Liver (tissue), 9 donors: ENCODE results near the gene SERPING1. TPM values are rescaled to one million over a fixed set of nuclear protein-coding genes. Genes with fewer than 3 reads are reported as not detected.
A peak's percentile ranks its signal among the peaks of the same experiment; 100 is the strongest.

Source experiments
- DNase-seq: peaks from one replicate; pipeline ENCODE4 v3.0.0-alpha.2; 2017; ENCODE audit warnings: low spot score
- H3K27ac ChIP-seq, 2 donors: one replicate each; pipeline ENCODE4 v1.7.0; 2013; ENCODE audit warnings: inconsistent platforms in 2 of 2, low read length in 2 of 2, control low read depth in 1 of 2, low read depth in 1 of 2, mild to moderate bottlenecking in 1 of 2
- H3K27me3 ChIP-seq, 4 donors: one replicate each; pipeline versions ENCODE4 v1.6.1 to v1.7.0; 2013; ENCODE audit warnings: low read length in 3 of 4, inconsistent platforms in 1 of 4, mild to moderate bottlenecking in 1 of 4, moderate library complexity in 1 of 4; ENCODE audit not compliant: control insufficient read depth in 4 of 4, insufficient read depth in 4 of 4
- H3K36me3 ChIP-seq, 4 donors: one replicate each; pipeline versions ENCODE4 v1.6.1 to v1.7.0; 2013; ENCODE audit warnings: low read length in 3 of 4, mild to moderate bottlenecking in 3 of 4, low read depth in 1 of 4, moderate library complexity in 1 of 4; ENCODE audit not compliant: control insufficient read depth in 4 of 4, insufficient read depth in 3 of 4
- H3K4me1 ChIP-seq, 4 donors: one replicate each; pipeline versions ENCODE4 v1.6.1 to v1.7.0; 2013; ENCODE audit warnings: low read length in 3 of 4, mild to moderate bottlenecking in 3 of 4, moderate library complexity in 1 of 4; ENCODE audit not compliant: control insufficient read depth in 4 of 4, insufficient read depth in 4 of 4
- H3K4me3 ChIP-seq, 3 donors: one replicate each; pipeline versions ENCODE4 v1.6.1 to v1.7.0; 2013; ENCODE audit warnings: low read length in 3 of 3, control low read depth in 1 of 3, low read depth in 1 of 3, mild to moderate bottlenecking in 1 of 3
- H3K9ac ChIP-seq, 2 donors: one replicate each; pipeline ENCODE4 v1.7.0; 2013; ENCODE audit warnings: low read length in 2 of 2, mild to moderate bottlenecking in 2 of 2, moderate library complexity in 2 of 2, control low read depth in 1 of 2, low read depth in 1 of 2
- H3K9me3 ChIP-seq, 4 donors: one replicate each; pipeline versions ENCODE4 v1.6.1 to v1.7.0; 2013; ENCODE audit warnings: low read length in 3 of 4; ENCODE audit not compliant: control insufficient read depth in 4 of 4
- EGR1 ChIP-seq, 2 donors: IDR thresholded peaks; 2 replicates each; pipeline ENCODE4 v1.6.1; 2016 to 2018; ENCODE audit warnings: antibody characterized with exemption in 2 of 2, low read depth in 2 of 2
- FOXA1 ChIP-seq: IDR thresholded peaks from 2 replicates; pipeline ENCODE4 v1.6.1; 2016; ENCODE audit warnings: antibody characterized with exemption
- FOXA2 ChIP-seq: IDR thresholded peaks from 2 replicates; pipeline ENCODE4 v1.6.1; 2016; ENCODE audit warnings: antibody characterized with exemption
- GABPA ChIP-seq, 2 donors: IDR thresholded peaks in 1 of 2; conservative IDR thresholded peaks in 1 of 2; 2 replicates each; pipeline ENCODE4 v1.6.1; 2016; ENCODE audit warnings: antibody characterized with exemption in 2 of 2, mild to moderate bottlenecking in 1 of 2, moderate library complexity in 1 of 2
- HNF4A ChIP-seq, 2 donors: conservative IDR thresholded peaks; 2 replicates each; pipeline ENCODE4 v1.6.1; 2016; ENCODE audit warnings: antibody characterized with exemption in 2 of 2, mild to moderate bottlenecking in 2 of 2
- HNF4G ChIP-seq: IDR thresholded peaks from 2 replicates; pipeline ENCODE4 v1.6.1; 2016; ENCODE audit warnings: antibody characterized with exemption
- JUND ChIP-seq, 2 donors: IDR thresholded peaks; 2 replicates each; pipeline ENCODE4 v1.6.1; 2016; ENCODE audit warnings: antibody characterized with exemption in 2 of 2
- NR2F2 ChIP-seq: IDR thresholded peaks from 2 replicates; pipeline ENCODE4 v1.6.1; 2016; ENCODE audit warnings: antibody characterized with exemption
- RAD21 ChIP-seq, 2 donors: IDR thresholded peaks; 2 replicates each; pipeline ENCODE4 v1.6.1; 2016; ENCODE audit warnings: antibody characterized with exemption in 2 of 2, mild to moderate bottlenecking in 2 of 2
- RXRA ChIP-seq, 2 donors: IDR thresholded peaks; 2 replicates each; pipeline ENCODE4 v1.6.1; 2017 to 2018; ENCODE audit warnings: antibody characterized with exemption in 2 of 2, mild to moderate bottlenecking in 1 of 2
- SP1 ChIP-seq: IDR thresholded peaks from 2 replicates; pipeline ENCODE4 v1.6.1; 2018; ENCODE audit warnings: antibody characterized with exemption, mild to moderate bottlenecking
- TAF1 ChIP-seq: conservative IDR thresholded peaks from 2 replicates; pipeline ENCODE4 v1.6.1; 2016; ENCODE audit warnings: antibody characterized with exemption, mild to moderate bottlenecking
- YY1 ChIP-seq: IDR thresholded peaks from 2 replicates; pipeline ENCODE4 v1.6.1; 2016; ENCODE audit warnings: antibody characterized with exemption, mild to moderate bottlenecking
- WGBS: extraction: QIAGEN DNeasy Blood & Tissue Kit; methylation state at CpG from one replicate; pipeline ENCODE4 v1.1.7; 2013; 5-methylcytosine and 5-hydroxymethylcytosine counted together
- polyA plus RNA-seq, 2 donors: library from polyadenylated mRNA; stranded (reverse) in 1 of 2; unstranded in 1 of 2; fragments of 200-250 nt in 1 of 2; fragments of >200 nt in 1 of 2; fragmentation: Nextera tagmentation in 1 of 2; extraction: Ambion mirVana in 1 of 2; gene quantifications; one replicate each; pipeline versions ENCODE4 v1.2.1 to v1.2.3, GENCODE V29; 2013 to 2015
- total RNA-seq, 2 donors: library from RNA; depleted of rRNA; stranded (reverse); fragments of >200 nt; gene quantifications; one replicate each; pipeline ENCODE4 v1.2.3, GENCODE V29; 2014
- TF ChIP-seq, protein P1 (sequence below): fragments of 150-350 bp; IDR thresholded peaks from 2 replicates; pipeline ENCODE4 v1.5.1; 2017; ENCODE audit warnings: improper control_type of control experiment, low read depth, low read length; ENCODE audit not compliant: missing input control
- TF ChIP-seq, protein P2 (sequence below): IDR thresholded peaks from 2 replicates; pipeline ENCODE4 v1.6.1; 2016; ENCODE audit warnings: antibody characterized with exemption
- TF ChIP-seq, protein P3 (sequence below): IDR thresholded peaks from 2 replicates; pipeline ENCODE4 v1.6.1; 2016; ENCODE audit warnings: antibody characterized with exemption
- TF ChIP-seq, protein P4 (sequence below): IDR thresholded peaks from 2 replicates; pipeline ENCODE4 v1.6.1; 2016; ENCODE audit warnings: antibody characterized with exemption, mild to moderate bottlenecking
- TF ChIP-seq, protein P5 (sequence below): IDR thresholded peaks from 2 replicates; pipeline ENCODE4 v1.6.1; 2016; ENCODE audit warnings: antibody characterized with exemption
- donor health status: healthy.
- donor health status: healthy.
- donor health status: healthy.
- donor health status: healthy.
- donor health status: healthy.

SERPING1 gene
- total and polyA plus RNA-seq, 4 donors = 235 to 2,911 (median 1,514) TPM

DNA sequence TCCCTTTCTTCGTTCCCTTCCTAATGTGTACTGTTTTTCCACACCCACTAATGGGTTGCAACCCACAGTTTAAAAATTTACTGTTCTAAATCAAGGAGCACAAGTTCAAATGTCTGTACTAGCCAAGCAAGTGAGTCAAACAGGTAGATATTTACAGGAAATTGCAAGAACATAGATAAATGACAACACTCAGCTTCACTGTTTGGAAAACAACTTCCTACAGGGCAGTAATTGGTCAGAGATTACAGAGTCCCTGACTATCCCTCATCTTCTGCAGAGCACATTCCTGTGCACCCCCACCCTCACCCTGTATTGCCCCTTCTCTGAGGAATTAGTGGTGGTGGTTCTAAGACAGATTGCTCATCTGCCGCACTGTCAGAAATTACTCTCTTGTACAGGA, 1.9 kb downstream of the SERPING1 start:
- Histone ChIP-seq H3K4me1 (peaks cover 11 to 38% (median 23%) of the 10 kb centered on the region in 4 donors), H3K9ac (no peak overlapping the region), H3K36me3 (peaks cover 6 to 18% (median 14%) of the 10 kb centered on the region in 4 donors), H3K9me3 (no peaks in the 10 kb centered on the region), H3K27ac (peak overlapping the region; percentile 92 to 95), H3K4me3 (peak overlapping the region; percentile 81 to 92 (median 92)), H3K27me3 (no peaks in the 10 kb centered on the region)
- no peak for DNase-seq
- 26% methylated on average over 2 of the region's 2 CpGs for WGBS
- no peak for TF ChIP-seq GABPA (IDR thresholded peaks at IDR 0.05 in 1 of 2, conservative IDR thresholded peaks at IDR 0.05 in 1 of 2)
- no peak for TF ChIP-seq TAF1
- TF ChIP-seq EGR1 (IDR thresholded peaks at IDR 0.05; ENCODE audit: low read depth in 2 of 2) = no peak
- TF ChIP-seq, protein P1, sequence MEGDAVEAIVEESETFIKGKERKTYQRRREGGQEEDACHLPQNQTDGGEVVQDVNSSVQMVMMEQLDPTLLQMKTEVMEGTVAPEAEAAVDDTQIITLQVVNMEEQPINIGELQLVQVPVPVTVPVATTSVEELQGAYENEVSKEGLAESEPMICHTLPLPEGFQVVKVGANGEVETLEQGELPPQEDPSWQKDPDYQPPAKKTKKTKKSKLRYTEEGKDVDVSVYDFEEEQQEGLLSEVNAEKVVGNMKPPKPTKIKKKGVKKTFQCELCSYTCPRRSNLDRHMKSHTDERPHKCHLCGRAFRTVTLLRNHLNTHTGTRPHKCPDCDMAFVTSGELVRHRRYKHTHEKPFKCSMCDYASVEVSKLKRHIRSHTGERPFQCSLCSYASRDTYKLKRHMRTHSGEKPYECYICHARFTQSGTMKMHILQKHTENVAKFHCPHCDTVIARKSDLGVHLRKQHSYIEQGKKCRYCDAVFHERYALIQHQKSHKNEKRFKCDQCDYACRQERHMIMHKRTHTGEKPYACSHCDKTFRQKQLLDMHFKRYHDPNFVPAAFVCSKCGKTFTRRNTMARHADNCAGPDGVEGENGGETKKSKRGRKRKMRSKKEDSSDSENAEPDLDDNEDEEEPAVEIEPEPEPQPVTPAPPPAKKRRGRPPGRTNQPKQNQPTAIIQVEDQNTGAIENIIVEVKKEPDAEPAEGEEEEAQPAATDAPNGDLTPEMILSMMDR = no peak
- peak; percentile 0 for TF ChIP-seq YY1
- peak in 1 of 2 donors; percentile 29 for TF ChIP-seq HNF4A (conservative IDR thresholded peaks at IDR 0.05)
- TF ChIP-seq RAD21 (IDR thresholded peaks at IDR 0.05) = no peak
- peak; percentile 19 for TF ChIP-seq SP1
- no peak for TF ChIP-seq JUND (IDR thresholded peaks at IDR 0.05)
- TF ChIP-seq, protein P2, sequence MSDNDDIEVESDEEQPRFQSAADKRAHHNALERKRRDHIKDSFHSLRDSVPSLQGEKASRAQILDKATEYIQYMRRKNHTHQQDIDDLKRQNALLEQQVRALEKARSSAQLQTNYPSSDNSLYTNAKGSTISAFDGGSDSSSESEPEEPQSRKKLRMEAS = peak; percentile 23
- no peak for TF ChIP-seq FOXA1
- TF ChIP-seq, protein P3, sequence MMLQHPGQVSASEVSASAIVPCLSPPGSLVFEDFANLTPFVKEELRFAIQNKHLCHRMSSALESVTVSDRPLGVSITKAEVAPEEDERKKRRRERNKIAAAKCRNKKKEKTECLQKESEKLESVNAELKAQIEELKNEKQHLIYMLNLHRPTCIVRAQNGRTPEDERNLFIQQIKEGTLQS = no peak
- no peak for TF ChIP-seq NR2F2
- TF ChIP-seq, protein P4, sequence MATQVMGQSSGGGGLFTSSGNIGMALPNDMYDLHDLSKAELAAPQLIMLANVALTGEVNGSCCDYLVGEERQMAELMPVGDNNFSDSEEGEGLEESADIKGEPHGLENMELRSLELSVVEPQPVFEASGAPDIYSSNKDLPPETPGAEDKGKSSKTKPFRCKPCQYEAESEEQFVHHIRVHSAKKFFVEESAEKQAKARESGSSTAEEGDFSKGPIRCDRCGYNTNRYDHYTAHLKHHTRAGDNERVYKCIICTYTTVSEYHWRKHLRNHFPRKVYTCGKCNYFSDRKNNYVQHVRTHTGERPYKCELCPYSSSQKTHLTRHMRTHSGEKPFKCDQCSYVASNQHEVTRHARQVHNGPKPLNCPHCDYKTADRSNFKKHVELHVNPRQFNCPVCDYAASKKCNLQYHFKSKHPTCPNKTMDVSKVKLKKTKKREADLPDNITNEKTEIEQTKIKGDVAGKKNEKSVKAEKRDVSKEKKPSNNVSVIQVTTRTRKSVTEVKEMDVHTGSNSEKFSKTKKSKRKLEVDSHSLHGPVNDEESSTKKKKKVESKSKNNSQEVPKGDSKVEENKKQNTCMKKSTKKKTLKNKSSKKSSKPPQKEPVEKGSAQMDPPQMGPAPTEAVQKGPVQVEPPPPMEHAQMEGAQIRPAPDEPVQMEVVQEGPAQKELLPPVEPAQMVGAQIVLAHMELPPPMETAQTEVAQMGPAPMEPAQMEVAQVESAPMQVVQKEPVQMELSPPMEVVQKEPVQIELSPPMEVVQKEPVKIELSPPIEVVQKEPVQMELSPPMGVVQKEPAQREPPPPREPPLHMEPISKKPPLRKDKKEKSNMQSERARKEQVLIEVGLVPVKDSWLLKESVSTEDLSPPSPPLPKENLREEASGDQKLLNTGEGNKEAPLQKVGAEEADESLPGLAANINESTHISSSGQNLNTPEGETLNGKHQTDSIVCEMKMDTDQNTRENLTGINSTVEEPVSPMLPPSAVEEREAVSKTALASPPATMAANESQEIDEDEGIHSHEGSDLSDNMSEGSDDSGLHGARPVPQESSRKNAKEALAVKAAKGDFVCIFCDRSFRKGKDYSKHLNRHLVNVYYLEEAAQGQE = no peak
- no peak for TF ChIP-seq HNF4G
- TF ChIP-seq FOXA2 = no peak
- TF ChIP-seq RXRA (IDR thresholded peaks at IDR 0.05) = peak; percentile 9 to 42
- TF ChIP-seq, protein P5, sequence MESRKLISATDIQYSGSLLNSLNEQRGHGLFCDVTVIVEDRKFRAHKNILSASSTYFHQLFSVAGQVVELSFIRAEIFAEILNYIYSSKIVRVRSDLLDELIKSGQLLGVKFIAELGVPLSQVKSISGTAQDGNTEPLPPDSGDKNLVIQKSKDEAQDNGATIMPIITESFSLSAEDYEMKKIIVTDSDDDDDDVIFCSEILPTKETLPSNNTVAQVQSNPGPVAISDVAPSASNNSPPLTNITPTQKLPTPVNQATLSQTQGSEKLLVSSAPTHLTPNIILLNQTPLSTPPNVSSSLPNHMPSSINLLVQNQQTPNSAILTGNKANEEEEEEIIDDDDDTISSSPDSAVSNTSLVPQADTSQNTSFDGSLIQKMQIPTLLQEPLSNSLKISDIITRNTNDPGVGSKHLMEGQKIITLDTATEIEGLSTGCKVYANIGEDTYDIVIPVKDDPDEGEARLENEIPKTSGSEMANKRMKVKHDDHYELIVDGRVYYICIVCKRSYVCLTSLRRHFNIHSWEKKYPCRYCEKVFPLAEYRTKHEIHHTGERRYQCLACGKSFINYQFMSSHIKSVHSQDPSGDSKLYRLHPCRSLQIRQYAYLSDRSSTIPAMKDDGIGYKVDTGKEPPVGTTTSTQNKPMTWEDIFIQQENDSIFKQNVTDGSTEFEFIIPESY = no peak
